ENCODE data around the gene ZC3H13. TPM values are rescaled to one million over a fixed set of nuclear protein-coding genes. Genes with fewer than 3 reads are reported as not detected.

The ZC3H13 gene
- total RNA-seq, 2 experiments from 2014 or later, result 27.2 to 43.9 TPM

DNA sequence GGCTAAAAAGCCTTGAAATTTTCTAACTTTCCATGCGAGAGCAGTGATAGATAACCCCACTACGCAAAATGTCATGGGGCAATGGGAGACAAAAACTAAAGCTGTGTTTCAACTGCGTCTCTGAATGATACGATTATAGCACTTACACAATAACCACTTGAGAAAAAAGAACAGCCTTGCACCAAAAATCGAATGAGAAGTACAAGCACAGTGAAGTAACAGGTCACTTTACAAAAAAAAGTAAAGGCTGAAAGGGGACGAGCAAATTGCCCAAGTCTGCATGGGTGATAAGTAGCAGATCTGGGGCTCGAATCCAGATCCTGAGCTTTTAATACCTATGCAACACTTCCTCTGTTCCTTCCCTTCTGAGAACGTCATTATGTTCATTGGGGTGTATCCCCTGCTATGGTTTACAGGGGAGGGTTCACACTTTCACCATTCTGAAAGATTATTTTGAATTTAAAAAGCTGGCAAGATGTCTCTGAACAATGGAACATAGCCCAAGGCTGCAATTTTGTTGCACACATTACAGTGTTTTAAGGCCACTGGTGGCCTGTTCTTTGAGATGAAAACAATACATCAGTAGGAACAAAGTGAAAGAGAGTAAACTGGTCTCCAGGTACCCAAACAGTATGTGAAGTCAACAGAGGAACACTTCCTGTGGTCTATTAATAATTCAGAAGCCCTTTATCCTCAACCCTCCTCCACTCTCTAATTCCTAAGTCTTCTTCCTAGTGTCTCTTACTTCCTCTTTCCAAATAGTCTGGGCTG is 49.1 kb upstream of the ZC3H13 start:
- H3K4me1 ChIP-seq (ENCODE audit: insufficient read depth, low read length, poor library complexity, severe bottlenecking), result peaks cover 10% of the 10 kb centered on the region
- ChIA-PET CTCF (ENCODE audit: unreplicated experiment) (no interaction called here), POLR2A (no interaction called here)
- H3K79me2 ChIP-seq (ENCODE audit: insufficient read depth, low read depth, low read length), result no peaks in the 10 kb centered on the region
- BruUV-seq (replicated peaks), result no TSS peak
- H4K20me1 ChIP-seq (ENCODE audit: insufficient read depth, low read length), result no peaks in the 10 kb centered on the region
- no peaks in the 10 kb centered on the region for H3K9me3 ChIP-seq (ENCODE audit: low read length)
- no peak overlapping the region for H3K27ac ChIP-seq (ENCODE audit: low read depth, low read length, poor library complexity, severe bottlenecking)
- no peak overlapping the region for H3K4me3 ChIP-seq (ENCODE audit: low read depth, low read length, poor library complexity, severe bottlenecking)
- peak; percentile 5 for DNase-seq (ENCODE audit: low spot score)
- peak overlapping the region; percentile 62; the same call in 1 of the 2 replicates for H2AFZ ChIP-seq (ENCODE audit: low read length)
- H3K36me3 ChIP-seq (ENCODE audit: insufficient read depth, low read length), result no peaks in the 10 kb centered on the region
- no peak for TF ChIP-seq EZH2phosphoT487 (IDR thresholded peaks at IDR 0.05; ENCODE audit: borderline replicate concordance, low read depth, low read length)
- TF ChIP-seq, protein P1, sequence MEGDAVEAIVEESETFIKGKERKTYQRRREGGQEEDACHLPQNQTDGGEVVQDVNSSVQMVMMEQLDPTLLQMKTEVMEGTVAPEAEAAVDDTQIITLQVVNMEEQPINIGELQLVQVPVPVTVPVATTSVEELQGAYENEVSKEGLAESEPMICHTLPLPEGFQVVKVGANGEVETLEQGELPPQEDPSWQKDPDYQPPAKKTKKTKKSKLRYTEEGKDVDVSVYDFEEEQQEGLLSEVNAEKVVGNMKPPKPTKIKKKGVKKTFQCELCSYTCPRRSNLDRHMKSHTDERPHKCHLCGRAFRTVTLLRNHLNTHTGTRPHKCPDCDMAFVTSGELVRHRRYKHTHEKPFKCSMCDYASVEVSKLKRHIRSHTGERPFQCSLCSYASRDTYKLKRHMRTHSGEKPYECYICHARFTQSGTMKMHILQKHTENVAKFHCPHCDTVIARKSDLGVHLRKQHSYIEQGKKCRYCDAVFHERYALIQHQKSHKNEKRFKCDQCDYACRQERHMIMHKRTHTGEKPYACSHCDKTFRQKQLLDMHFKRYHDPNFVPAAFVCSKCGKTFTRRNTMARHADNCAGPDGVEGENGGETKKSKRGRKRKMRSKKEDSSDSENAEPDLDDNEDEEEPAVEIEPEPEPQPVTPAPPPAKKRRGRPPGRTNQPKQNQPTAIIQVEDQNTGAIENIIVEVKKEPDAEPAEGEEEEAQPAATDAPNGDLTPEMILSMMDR (conservative IDR thresholded peaks at IDR 0.05; ENCODE audit: low read length), result no peak
- H3K4me2 ChIP-seq (ENCODE audit: low read length), result peak overlapping the region; percentile 19
- H3K9me2 ChIP-seq (ENCODE audit: insufficient read depth, low read length), result no peaks in the 10 kb centered on the region
- intact Hi-C loops (cut with micrococcal nuclease; ENCODE audit: unreplicated experiment), result no loop called here

DNA sequence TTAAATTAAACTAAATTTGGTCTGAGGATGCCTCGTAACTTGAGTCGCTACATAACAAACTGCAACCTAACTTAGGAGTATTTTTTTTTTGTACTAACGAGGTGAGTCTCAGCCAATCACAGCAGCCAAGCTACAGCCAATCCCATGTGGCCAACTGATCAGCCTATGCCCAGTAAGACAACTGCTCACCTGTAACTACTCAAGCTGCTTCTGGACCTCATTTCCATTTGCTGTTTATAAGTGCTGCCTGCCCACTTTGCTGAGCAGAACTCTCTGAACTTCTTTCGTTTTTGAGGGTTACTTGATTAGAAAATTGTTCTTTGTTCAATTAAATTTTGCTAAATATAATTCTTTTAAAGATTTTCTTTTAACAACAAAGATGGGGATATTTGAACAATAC is 48.5 kb upstream of the ZC3H13 start:
- Histone ChIP-seq H3K4me2 (ENCODE audit: low read length) (no peak overlapping the region), H3K36me3 (ENCODE audit: insufficient read depth, low read length) (no peaks in the 10 kb centered on the region), H3K4me3 (ENCODE audit: low read depth, low read length, poor library complexity, severe bottlenecking) (no peak overlapping the region), H3K9me3 (ENCODE audit: low read length) (no peaks in the 10 kb centered on the region), H3K4me1 (ENCODE audit: insufficient read depth, low read length, poor library complexity, severe bottlenecking) (peaks cover 10% of the 10 kb centered on the region), H3K9me2 (ENCODE audit: insufficient read depth, low read length) (no peaks in the 10 kb centered on the region), H3K27ac (ENCODE audit: low read depth, low read length, poor library complexity, severe bottlenecking) (no peak overlapping the region), H3K79me2 (ENCODE audit: insufficient read depth, low read depth, low read length) (no peaks in the 10 kb centered on the region), H2AFZ (ENCODE audit: low read length) (0 out of 2 replicates have a peak overlapping the region, but pooled peaks have one; percentile 3), H4K20me1 (ENCODE audit: insufficient read depth, low read length) (no peaks in the 10 kb centered on the region)
- ChIA-PET CTCF (ENCODE audit: unreplicated experiment) (no interaction called here), POLR2A (no interaction called here)
- no peak for DNase-seq (ENCODE audit: low spot score)
- BruUV-seq (replicated peaks), result no TSS peak
- intact Hi-C loops (cut with micrococcal nuclease; ENCODE audit: unreplicated experiment), result no loop called here
- TF ChIP-seq, protein P1 (conservative IDR thresholded peaks at IDR 0.05; ENCODE audit: low read length), result no peak
- TF ChIP-seq EZH2phosphoT487 (IDR thresholded peaks at IDR 0.05; ENCODE audit: borderline replicate concordance, low read depth, low read length), result no peak

DNA sequence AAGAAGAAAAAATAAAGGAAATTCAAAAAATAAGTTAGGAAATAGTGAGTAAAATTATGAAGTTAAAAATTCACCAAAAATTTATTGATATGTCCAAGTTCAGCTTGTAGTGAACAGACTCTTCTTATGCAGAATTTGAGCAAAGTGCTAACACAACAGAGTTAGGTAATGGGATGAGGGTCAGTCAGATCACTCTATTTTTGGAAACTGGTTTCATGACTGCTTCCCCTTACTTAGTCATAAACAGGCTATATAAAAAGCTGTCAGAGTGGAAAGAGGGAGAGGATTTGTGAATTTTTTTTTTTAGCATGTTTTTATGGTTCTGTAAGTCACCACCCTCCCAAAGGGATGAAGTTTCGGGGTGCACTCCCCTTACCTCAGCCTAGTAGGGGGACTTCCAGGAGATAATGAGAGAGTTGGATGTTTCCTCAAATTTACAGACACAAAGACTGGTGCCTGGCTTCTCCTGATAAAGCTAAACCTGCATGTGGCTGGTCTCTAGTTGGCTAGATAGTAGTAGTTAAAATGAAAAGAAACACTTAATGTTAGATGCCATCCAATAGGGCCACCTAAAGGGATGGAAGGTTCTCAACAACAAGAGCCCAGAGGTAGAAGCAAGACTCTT is 47.8 kb upstream of the ZC3H13 start:
- Histone ChIP-seq H3K79me2 (ENCODE audit: insufficient read depth, low read depth, low read length) (no peaks in the 10 kb centered on the region), H2AFZ (ENCODE audit: low read length) (0 out of 2 replicates have a peak overlapping the region, but pooled peaks have one; percentile 3), H3K9me2 (ENCODE audit: insufficient read depth, low read length) (no peaks in the 10 kb centered on the region), H3K36me3 (ENCODE audit: insufficient read depth, low read length) (no peaks in the 10 kb centered on the region), H3K27ac (ENCODE audit: low read depth, low read length, poor library complexity, severe bottlenecking) (no peak overlapping the region), H3K9me3 (ENCODE audit: low read length) (no peaks in the 10 kb centered on the region), H3K4me1 (ENCODE audit: insufficient read depth, low read length, poor library complexity, severe bottlenecking) (peaks cover 10% of the 10 kb centered on the region), H3K4me2 (ENCODE audit: low read length) (no peak overlapping the region), H4K20me1 (ENCODE audit: insufficient read depth, low read length) (no peaks in the 10 kb centered on the region), H3K4me3 (ENCODE audit: low read depth, low read length, poor library complexity, severe bottlenecking) (no peak overlapping the region)
- TF ChIP-seq, protein P1 (conservative IDR thresholded peaks at IDR 0.05; ENCODE audit: low read length), result no peak
- no peak for TF ChIP-seq EZH2phosphoT487 (IDR thresholded peaks at IDR 0.05; ENCODE audit: borderline replicate concordance, low read depth, low read length)
- BruUV-seq (replicated peaks), result no TSS peak
- peak; percentile 2 for DNase-seq (ENCODE audit: low spot score)
- intact Hi-C loops (cut with micrococcal nuclease; ENCODE audit: unreplicated experiment), result no loop called here
- POLR2A ChIA-PET, result no interaction called here
- CTCF ChIA-PET (ENCODE audit: unreplicated experiment), result no interaction called here

All from OCI-LY7 (cell line).